ENCODE data around the gene P2RY12. TPM values are rescaled to one million over a fixed set of nuclear protein-coding genes. Genes with fewer than 3 reads are reported as not detected.

Gene P2RY12
- total and polyA plus RNA-seq, 2 of the 4 experiments (the other 2 are of a cell fraction) = not detected

GRCh38 chr3:151357463-151357850 lies 27.1 kb downstream of the P2RY12 start:
- no peak overlapping the region for H3K4me3 ChIP-seq (ENCODE audit: insufficient read depth, low read depth, low read length)
- DNase-seq = no peak
- CTCF ChIA-PET = interaction anchor here (0.7 to 1.1 kb wide), 3 partner anchors 10 to 80 kb away, joined by 3 to 4 read pairs (median 3); no protein-coding TSS in a partner anchor
- H3K9ac ChIP-seq (ENCODE audit: low read depth, low read length) = no peak overlapping the region
- H3K56ac ChIP-seq (ENCODE audit: extremely low read depth, insufficient read depth, low read length) = no peak overlapping the region
- no peak overlapping the region for H3K18ac ChIP-seq (ENCODE audit: low read depth, low read length)
- no peaks in the 10 kb centered on the region for H3K79me1 ChIP-seq (ENCODE audit: low read depth in 1 of 2, low read length in 2 of 2)
- H3K9me1 ChIP-seq (ENCODE audit: insufficient read depth, low read length) = no peaks in the 10 kb centered on the region
- H3K4me1 ChIP-seq (ENCODE audit: control insufficient read depth, insufficient read depth, low read length) = peaks cover 5% of the 10 kb centered on the region
- TF ChIP-seq CEBPB (IDR thresholded peaks at IDR 0.05; ENCODE audit: low read depth, low read length) (no peak), POLR2A (IDR thresholded peaks at IDR 0.05; ENCODE audit: low read depth, low read length) (no peak), MAZ (IDR thresholded peaks at IDR 0.05; ENCODE audit: borderline replicate concordance, low read depth, low read length) (no peak)
- no peak overlapping the region for H2BK20ac ChIP-seq (ENCODE audit: low read depth, low read length)
- no peak overlapping the region for H2AK9ac ChIP-seq (replicated peaks; ENCODE audit: low read depth, low read length, poor library complexity)
- no peak overlapping the region for H4K5ac ChIP-seq (ENCODE audit: low read depth, low read length)
- no peak overlapping the region for H2AK5ac ChIP-seq (ENCODE audit: low read depth, low read length)
- H3K23ac ChIP-seq (ENCODE audit: low read depth, low read length) = no peak overlapping the region
- H3K4ac ChIP-seq (ENCODE audit: low read depth, low read length) = no peak overlapping the region
- H3K9me3 ChIP-seq (ENCODE audit: control insufficient read depth, insufficient read depth, low read length) = no peaks in the 10 kb centered on the region
- dilution Hi-C loops (cut with HindIII; ENCODE audit: low sequenced_read_pairs, unreplicated experiment) (no loop called here), intact Hi-C loops (cut with micrococcal nuclease) (no loop called here), in situ Hi-C loops (cut with MboI; ENCODE audit: low sequenced_read_pairs) (no loop called here)
- ATAC-seq (ENCODE audit: low read depth) = no peak
- H3K27ac ChIP-seq (ENCODE audit: insufficient read depth, low read length) = no peak overlapping the region
- no peak overlapping the region for H4K91ac ChIP-seq (ENCODE audit: insufficient read depth, low read depth, low read length)
- H3K36me3 ChIP-seq (ENCODE audit: control insufficient read depth, insufficient read depth, low read length) = no peaks in the 10 kb centered on the region
- WGBS, 2 experiments (ENCODE audit: extremely low coverage in 2 of 2, insufficient read length in 1 of 2) = no CpG with 5 or more reads among the region's 2 CpGs
- H2AFZ ChIP-seq (replicated peaks; ENCODE audit: low read length, poor library complexity) = no peak overlapping the region
- no peak overlapping the region for H4K8ac ChIP-seq (ENCODE audit: low read depth in 2 of 2, low read length in 2 of 2)
- POLR2A ChIA-PET (ENCODE audit: unreplicated experiment) = no interaction called here
- no peak overlapping the region for H2BK15ac ChIP-seq (ENCODE audit: low read depth, low read length)
- no peaks in the 10 kb centered on the region for H3K27me3 ChIP-seq (ENCODE audit: control insufficient read depth, insufficient read depth, low read length)
- no peaks in the 10 kb centered on the region for H4K20me1 ChIP-seq (ENCODE audit: insufficient read depth, low read length)
- H2BK120ac ChIP-seq (ENCODE audit: low read depth, low read length) = no peak overlapping the region
- no peak overlapping the region for H3K4me2 ChIP-seq (ENCODE audit: low read depth, low read length)
- H2BK5ac ChIP-seq (ENCODE audit: low read depth, low read length, poor library complexity, severe bottlenecking) = no peak overlapping the region
- no TSS peak for BruUV-seq (replicated peaks)
- no peak overlapping the region for H3K14ac ChIP-seq (replicated peaks; ENCODE audit: low read depth, low read length)
